HG02840 (cell line): Measurements from ENCODE around the gene C4orf50.
"Not testable (repeated sequence)": the region's sequence is repeated elsewhere in the genome, so short reads cannot be mapped to it uniquely, and the experiment has no call there.

Experiments
- ATAC-seq: cut with Tn5 transposase; IDR thresholded peaks from one replicate; pipeline ENCODE4 v1.9.1; 2021; ENCODE audit warnings: mild to moderate bottlenecking, moderate library complexity, moderate number of reproducible peaks; ENCODE audit not compliant: unreplicated experiment, low FRiP score

C4orf50 gene

DNA sequence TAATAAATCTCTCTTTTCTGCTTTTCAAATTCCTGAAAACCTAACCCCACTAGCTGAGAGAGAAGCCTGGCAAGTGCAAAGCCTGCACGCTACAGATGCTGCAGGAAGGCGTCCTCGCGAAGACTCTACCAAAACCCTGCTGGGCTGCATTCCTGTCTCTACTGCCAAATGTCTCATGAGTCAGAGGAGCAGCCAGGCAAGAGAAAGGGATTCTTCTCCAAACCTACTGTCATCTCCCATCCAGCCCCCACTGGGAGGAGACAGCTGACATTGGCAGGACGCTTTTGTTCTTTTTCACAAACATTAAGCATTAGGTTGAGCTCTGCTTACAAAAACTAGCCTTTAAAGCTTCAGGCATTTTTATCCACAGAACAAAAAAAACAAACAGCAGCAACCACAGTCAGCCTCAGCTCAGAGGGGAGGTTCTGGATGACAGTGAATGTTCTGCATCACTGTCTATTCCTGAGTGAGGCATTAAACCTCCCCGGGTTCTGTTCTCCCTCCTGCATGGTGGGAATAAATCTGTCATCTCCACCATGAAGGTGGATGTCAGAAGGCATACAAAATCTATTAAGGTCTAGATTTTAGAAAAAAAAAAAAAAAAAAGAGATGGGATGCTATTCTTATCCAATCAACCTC is 143.3 kb downstream of the C4orf50 start:
- ATAC-seq: no peak

GRCh38 chr4:5870701-5871100 is 147.5 kb downstream of the C4orf50 start:
- ATAC-seq: no peak

DNA sequence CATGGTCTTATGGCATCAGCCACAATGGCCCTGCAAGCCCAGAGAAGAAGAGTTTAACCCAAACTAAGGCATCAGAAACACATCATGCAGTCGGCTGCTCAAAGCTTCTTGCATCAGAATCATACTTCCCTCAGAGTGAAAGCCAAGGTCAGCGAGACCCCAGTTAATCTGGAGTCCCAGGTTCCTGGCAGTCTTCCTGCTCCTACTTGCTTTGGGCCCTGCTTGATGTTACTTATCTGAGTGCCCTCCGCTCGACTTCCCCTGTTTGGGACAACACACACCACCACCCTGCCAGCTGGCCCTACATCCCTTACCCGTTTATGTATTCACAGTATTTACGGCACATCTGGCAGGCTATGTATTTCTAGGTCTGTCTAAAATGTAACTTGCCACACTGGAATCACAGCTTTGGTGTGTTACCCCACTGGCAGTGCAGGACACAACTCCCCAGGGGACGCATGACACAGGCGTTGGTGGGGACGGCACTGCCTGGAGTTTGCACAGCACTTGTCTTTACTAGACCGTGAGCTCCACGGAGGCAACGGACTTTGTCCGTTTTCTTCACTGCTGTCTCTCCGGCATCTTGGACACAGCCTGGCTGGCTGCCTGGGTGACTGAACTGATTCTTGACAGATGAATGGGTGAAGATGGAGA is 148.1 kb downstream of the C4orf50 start:
- no peak for ATAC-seq

DNA sequence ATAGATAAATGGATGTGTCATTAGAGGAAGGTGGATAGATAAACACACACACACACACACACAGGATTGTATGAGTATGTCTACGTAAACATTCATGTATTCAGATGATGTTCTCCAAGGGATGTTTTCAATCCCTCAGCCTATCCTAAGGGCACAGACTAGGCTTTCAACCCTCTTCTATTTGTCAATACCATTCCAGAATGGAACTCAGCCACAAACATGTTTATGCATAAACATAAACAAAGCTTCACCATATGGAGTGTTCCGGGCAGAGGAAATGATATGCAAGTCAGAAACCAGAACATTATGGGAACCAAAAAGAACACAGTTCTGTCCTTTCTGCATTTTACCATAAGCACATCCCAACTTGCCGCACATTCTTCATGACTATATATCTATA is 150.4 kb downstream of the C4orf50 start:
- ATAC-seq: no peak

- no peak for ATAC-seq
Observed at GRCh38 chr4:5866841-5867813, 151.1 kb downstream of the C4orf50 start.

GRCh38 chr4:5865896-5866599 is 152.2 kb downstream of the C4orf50 start:
- ATAC-seq: no peak

- no peak for ATAC-seq
Observed at GRCh38 chr4:5863461-5864113, 154.6 kb downstream of the C4orf50 start.

GRCh38 chr4:5858020-5858769 is 160.0 kb downstream of the C4orf50 start:
- no peak for ATAC-seq

DNA sequence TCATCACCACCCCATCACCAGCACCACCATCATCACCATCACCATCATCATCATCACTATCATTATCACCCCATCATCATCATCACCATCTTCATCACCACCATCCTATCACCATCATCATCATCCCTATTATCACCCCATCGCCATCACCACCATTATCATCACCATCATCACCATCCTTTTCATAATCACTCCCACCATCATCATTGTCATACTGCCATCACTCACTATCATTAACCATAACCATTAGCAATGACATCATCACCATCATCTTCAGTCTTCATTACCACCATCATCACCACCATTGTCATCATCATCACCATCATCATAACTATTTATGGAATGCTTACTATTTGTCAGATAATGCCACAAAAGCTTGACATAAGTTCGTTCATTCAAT is 161.0 kb downstream of the C4orf50 start:
- ATAC-seq: no peak

GRCh38 chr4:5856362-5856761 is 161.9 kb downstream of the C4orf50 start:
- not testable (repeated sequence) for ATAC-seq

GRCh38 chr4:5854929-5855328 is 163.3 kb downstream of the C4orf50 start:
- no peak for ATAC-seq

DNA sequence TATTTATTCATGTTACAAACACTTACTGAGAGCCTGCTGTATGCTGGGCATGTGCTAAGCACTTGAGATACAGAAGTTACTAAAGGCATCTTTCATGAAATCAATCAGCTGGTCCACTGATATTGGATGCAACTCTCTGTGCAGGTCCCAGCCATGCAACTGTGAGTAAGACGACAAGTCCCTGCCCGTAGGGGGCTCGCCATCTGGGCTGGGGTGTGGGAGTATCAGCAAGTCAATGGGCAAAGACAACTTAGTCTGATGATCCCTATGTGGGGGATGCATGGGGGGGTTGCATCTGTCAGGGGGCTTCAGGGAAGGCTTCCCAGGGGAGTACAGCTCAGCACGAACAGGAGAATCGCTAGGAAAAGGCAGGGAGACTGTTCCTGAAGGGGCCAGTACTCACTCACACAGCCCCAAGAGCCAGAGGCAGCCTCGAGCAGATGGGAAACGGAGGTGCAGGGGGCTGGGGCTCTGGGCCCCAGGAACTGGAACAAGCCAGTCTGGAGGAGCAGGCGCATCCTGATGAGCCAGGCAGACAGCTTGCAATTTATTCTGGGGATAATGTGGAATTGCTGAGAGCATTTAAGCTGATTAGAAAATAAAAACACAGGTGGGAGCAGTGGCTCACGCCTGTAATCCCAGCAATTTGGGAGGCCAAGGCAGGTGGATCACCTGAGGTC is 165.6 kb downstream of the C4orf50 start:
- no peak for ATAC-seq

DNA sequence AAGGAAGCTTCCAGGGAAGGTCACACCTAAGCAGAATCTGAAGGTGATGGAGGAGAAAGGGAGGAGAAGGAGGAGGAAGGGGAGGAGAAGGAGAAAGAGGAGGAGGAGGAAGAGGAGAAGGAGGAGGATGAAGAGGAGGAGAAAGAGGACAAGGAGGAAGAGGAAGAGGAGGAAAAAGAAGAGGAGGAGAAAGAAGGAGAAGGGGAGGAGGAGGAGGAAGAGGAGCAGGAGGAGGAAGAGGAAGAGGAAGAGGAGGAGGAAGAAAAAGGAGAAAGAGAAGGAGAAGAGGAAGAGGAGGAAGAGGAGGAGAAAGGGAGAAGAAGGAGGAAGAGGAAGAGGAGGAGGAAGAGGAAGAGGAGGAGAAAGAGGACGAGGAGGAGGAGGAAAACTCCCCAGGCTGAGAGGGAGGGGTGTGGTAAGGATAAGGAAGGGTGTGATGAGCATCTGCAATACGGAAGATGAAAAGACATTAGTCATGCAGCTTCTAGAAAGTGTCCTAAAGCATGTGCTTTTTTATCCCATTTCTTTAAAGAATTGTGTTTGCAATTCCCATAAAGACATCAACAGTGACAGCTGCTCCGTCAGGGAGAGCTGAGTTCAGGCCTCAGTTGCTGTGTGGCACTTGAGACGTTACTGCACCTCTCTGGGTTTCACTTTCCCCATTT is 166.5 kb downstream of the C4orf50 start:
- ATAC-seq: no peak
